Measurements from ENCODE around the gene ARHGAP6. TPM values are rescaled to one million over a fixed set of nuclear protein-coding genes. Genes with fewer than 3 reads are reported as not detected.

ARHGAP6 gene
- total and polyA plus RNA-seq, 2 of the 4 experiments (the other 2 are of a cell fraction) = 1.4 to 1.8 TPM

DNA sequence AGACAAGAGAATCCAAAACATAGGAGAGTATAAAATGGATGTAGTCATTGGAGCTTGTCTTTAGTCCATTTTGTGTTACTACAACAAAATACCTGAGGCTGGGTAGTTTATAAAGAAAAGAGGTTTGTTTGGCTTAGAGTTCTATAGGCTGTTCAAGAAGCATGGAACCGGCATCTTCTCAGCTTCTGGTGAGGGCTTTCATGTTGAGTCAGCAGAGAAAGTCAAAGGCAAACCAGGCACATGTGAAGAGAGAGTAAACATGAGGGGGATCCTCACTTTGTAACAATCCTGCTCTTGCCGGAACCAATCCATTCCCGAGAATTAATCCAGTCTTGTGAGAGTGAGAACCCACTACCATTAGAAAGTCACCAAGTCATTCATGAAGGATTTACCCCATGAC is 562.7 kb downstream of the ARHGAP6 start:
- Histone ChIP-seq H3K18ac (ENCODE audit: low read depth, low read length) (no peak overlapping the region), H4K20me1 (ENCODE audit: insufficient read depth, low read length) (no peaks in the 10 kb centered on the region), H3K4me3 (ENCODE audit: insufficient read depth, low read depth, low read length) (no peak overlapping the region), H3K14ac (replicated peaks; ENCODE audit: low read depth, low read length) (no peak overlapping the region), H3K56ac (ENCODE audit: extremely low read depth, insufficient read depth, low read length) (no peak overlapping the region), H2BK120ac (ENCODE audit: low read depth, low read length) (no peak overlapping the region; the same call in 1 of the 2 replicates), H3K27me3 (ENCODE audit: control insufficient read depth, insufficient read depth, low read length) (no peaks in the 10 kb centered on the region), H3K9me3 (ENCODE audit: control insufficient read depth, insufficient read depth, low read length) (no peaks in the 10 kb centered on the region), H3K4me1 (ENCODE audit: control insufficient read depth, insufficient read depth, low read length) (0 out of 2 replicates have a peak, but pooled peaks cover 2% of the 10 kb centered on the region), H3K4ac (ENCODE audit: low read depth, low read length) (no peak overlapping the region), H3K23ac (ENCODE audit: low read depth, low read length) (no peak overlapping the region), H3K4me2 (ENCODE audit: low read depth, low read length) (no peak overlapping the region), H4K8ac (ENCODE audit: low read depth in 2 of 2, low read length in 2 of 2) (no peak overlapping the region), H2BK5ac (ENCODE audit: low read depth, low read length, poor library complexity, severe bottlenecking) (no peak overlapping the region), H3K9ac (ENCODE audit: low read depth, low read length) (no peak overlapping the region), H2BK20ac (ENCODE audit: low read depth, low read length) (no peak overlapping the region), H3K79me1 (ENCODE audit: low read depth in 1 of 2, low read length in 2 of 2) (no peaks in the 10 kb centered on the region), H3K27ac (ENCODE audit: insufficient read depth, low read length) (no peak overlapping the region), H2AK9ac (replicated peaks; ENCODE audit: low read depth, low read length, poor library complexity) (no peak overlapping the region), H3K9me1 (ENCODE audit: insufficient read depth, low read length) (no peaks in the 10 kb centered on the region), H2AFZ (replicated peaks; ENCODE audit: low read length, poor library complexity) (no peak overlapping the region), H3K36me3 (ENCODE audit: control insufficient read depth, insufficient read depth, low read length) (no peaks in the 10 kb centered on the region), H2AK5ac (ENCODE audit: low read depth, low read length) (no peak overlapping the region), H4K91ac (ENCODE audit: insufficient read depth, low read depth, low read length) (no peak overlapping the region), H2BK15ac (ENCODE audit: low read depth, low read length) (no peak overlapping the region), H4K5ac (ENCODE audit: low read depth, low read length) (no peak overlapping the region)
- CTCF ChIA-PET = no interaction called here
- in situ Hi-C loops (cut with MboI; ENCODE audit: low sequenced_read_pairs) (no loop called here), intact Hi-C loops (cut with micrococcal nuclease) (loop anchor here (5.0 kb wide), 1 partner anchor 486 kb away; no protein-coding TSS in a partner anchor), dilution Hi-C loops (cut with HindIII; ENCODE audit: low sequenced_read_pairs, unreplicated experiment) (no loop called here)
- no TSS peak for BruUV-seq (replicated peaks)
- no peak for TF ChIP-seq MAZ (IDR thresholded peaks at IDR 0.05; ENCODE audit: borderline replicate concordance, low read depth, low read length)
- no peak for TF ChIP-seq POLR2A (IDR thresholded peaks at IDR 0.05; ENCODE audit: low read depth, low read length)
- no peak for TF ChIP-seq RFX5 (IDR thresholded peaks at IDR 0.05; ENCODE audit: low read depth, low read length)
- no peak for TF ChIP-seq MAFK (IDR thresholded peaks at IDR 0.05; ENCODE audit: low read depth, low read length)
- TF ChIP-seq, protein P1, sequence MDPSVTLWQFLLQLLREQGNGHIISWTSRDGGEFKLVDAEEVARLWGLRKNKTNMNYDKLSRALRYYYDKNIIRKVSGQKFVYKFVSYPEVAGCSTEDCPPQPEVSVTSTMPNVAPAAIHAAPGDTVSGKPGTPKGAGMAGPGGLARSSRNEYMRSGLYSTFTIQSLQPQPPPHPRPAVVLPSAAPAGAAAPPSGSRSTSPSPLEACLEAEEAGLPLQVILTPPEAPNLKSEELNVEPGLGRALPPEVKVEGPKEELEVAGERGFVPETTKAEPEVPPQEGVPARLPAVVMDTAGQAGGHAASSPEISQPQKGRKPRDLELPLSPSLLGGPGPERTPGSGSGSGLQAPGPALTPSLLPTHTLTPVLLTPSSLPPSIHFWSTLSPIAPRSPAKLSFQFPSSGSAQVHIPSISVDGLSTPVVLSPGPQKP (IDR thresholded peaks at IDR 0.05; ENCODE audit: borderline replicate concordance, low read depth, low read length) = no peak
- TF ChIP-seq, protein P2, sequence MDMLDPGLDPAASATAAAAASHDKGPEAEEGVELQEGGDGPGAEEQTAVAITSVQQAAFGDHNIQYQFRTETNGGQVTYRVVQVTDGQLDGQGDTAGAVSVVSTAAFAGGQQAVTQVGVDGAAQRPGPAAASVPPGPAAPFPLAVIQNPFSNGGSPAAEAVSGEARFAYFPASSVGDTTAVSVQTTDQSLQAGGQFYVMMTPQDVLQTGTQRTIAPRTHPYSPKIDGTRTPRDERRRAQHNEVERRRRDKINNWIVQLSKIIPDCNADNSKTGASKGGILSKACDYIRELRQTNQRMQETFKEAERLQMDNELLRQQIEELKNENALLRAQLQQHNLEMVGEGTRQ (IDR thresholded peaks at IDR 0.05; ENCODE audit: low read depth, low read length) = no peak
- no peak for TF ChIP-seq CEBPB (IDR thresholded peaks at IDR 0.05; ENCODE audit: low read depth, low read length)
- no peak for TF ChIP-seq RAD21 (IDR thresholded peaks at IDR 0.05; ENCODE audit: low read length)
- TF ChIP-seq BHLHE40 (IDR thresholded peaks at IDR 0.05; ENCODE audit: low read depth, low read length) = no peak
- TF ChIP-seq CHD1 (IDR thresholded peaks at IDR 0.05; ENCODE audit: low read depth, low read length) = no peak
- TF ChIP-seq MXI1 (IDR thresholded peaks at IDR 0.05; ENCODE audit: borderline replicate concordance, low read depth, low read length) = no peak
- no peak for TF ChIP-seq FOS (IDR thresholded peaks at IDR 0.05; ENCODE audit: low read depth, low read length)
- TF ChIP-seq RCOR1 (IDR thresholded peaks at IDR 0.05; ENCODE audit: insufficient replicate concordance, low read length) = no peak
- TF ChIP-seq SMC3 (IDR thresholded peaks at IDR 0.05; ENCODE audit: low read depth, low read length) = no peak
- TF ChIP-seq NFE2L2 (IDR thresholded peaks at IDR 0.05; ENCODE audit: low read depth, low read length) = no peak
- TF ChIP-seq CTCF (conservative IDR thresholded peaks at IDR 0.05; ENCODE audit: low read depth, low read length) = no peak
- POLR2A ChIA-PET (ENCODE audit: unreplicated experiment) = no interaction called here
- ATAC-seq (ENCODE audit: low read depth) (no peak), DNase-seq (no peak)
- WGBS, 2 experiments (ENCODE audit: extremely low coverage in 2 of 2, insufficient read length in 1 of 2) = no CpG with 5 or more reads among the region's 3 CpGs
